HCT116 (cell line): ENCODE data around the gene ARHGAP1.

Source experiments
- ATF3 ChIP-seq: IDR thresholded peaks from 2 replicates; pipeline ENCODE4 v1.6.1; 2012
- CEBPB ChIP-seq: IDR thresholded peaks from 2 replicates; pipeline ENCODE4 v1.6.1; 2012; ENCODE audit warnings: low read depth
- CTCF ChIP-seq, 3 experiments: fragments of 200-600 bp in 1 of 3; sonication (generic) in 1 of 3; IDR thresholded peaks in 2 of 3; conservative IDR thresholded peaks in 1 of 3; 2 replicates each; pipeline ENCODE4 v1.5.1; 2012 to 2017; ENCODE audit warnings: low read depth in 2 of 3, low read length in 2 of 3, antibody characterized with exemption in 1 of 3, borderline replicate concordance in 1 of 3, control low read depth in 1 of 3, mild to moderate bottlenecking in 1 of 3, mixed read lengths in 1 of 3, mixed run types in 1 of 3, moderate library complexity in 1 of 3; ENCODE audit not compliant: insufficient read depth in 1 of 3
- EZH2 ChIP-seq: fragments of 200-600 bp; sonication (generic); IDR thresholded peaks from 2 replicates; pipeline ENCODE4 v1.6.1; 2017; ENCODE audit warnings: antibody characterized with exemption, mixed run types
- EZH2phosphoT487 ChIP-seq: fragments of 200-600 bp; IDR thresholded peaks from 2 replicates; pipeline ENCODE4 v1.6.1; 2018; ENCODE audit warnings: antibody characterized with exemption, borderline replicate concordance
- JUND ChIP-seq: IDR thresholded peaks from 2 replicates; pipeline ENCODE4 v1.6.1; 2012
- POLR2A ChIP-seq: IDR thresholded peaks from 2 replicates; pipeline ENCODE4 v1.7.0; 2011; ENCODE audit warnings: borderline replicate concordance; ENCODE audit not compliant: insufficient read depth, insufficient read length; ENCODE audit errors: extremely low read depth
- POLR2AphosphoS5 ChIP-seq: IDR thresholded peaks from 2 replicates; pipeline ENCODE4 v1.6.1; 2011; ENCODE audit warnings: mild to moderate bottlenecking, low read depth, low read length, moderate library complexity
- RAD21 ChIP-seq: IDR thresholded peaks from 2 replicates; pipeline ENCODE4 v1.6.1; 2012; ENCODE audit warnings: low read depth, mild to moderate bottlenecking
- SRF ChIP-seq: IDR thresholded peaks from 2 replicates; pipeline ENCODE4 v1.6.1; 2012; ENCODE audit warnings: low read depth
- YY1 ChIP-seq: IDR thresholded peaks from 2 replicates; pipeline ENCODE4 v1.6.1; 2011; ENCODE audit warnings: low read length, low read depth, moderate library complexity, mild to moderate bottlenecking; ENCODE audit not compliant: insufficient replicate concordance; ENCODE audit errors: extremely low read depth
- ZBTB33 ChIP-seq: IDR thresholded peaks from 2 replicates; pipeline ENCODE4 v1.6.1; 2011; ENCODE audit warnings: mild to moderate bottlenecking, low read length, moderate library complexity; ENCODE audit not compliant: insufficient replicate concordance; ENCODE audit errors: extremely low read depth

- TF ChIP-seq RAD21 = no peak
- TF ChIP-seq POLR2A = no peak
- TF ChIP-seq POLR2AphosphoS5 = no peak
- no peak for TF ChIP-seq CTCF (IDR thresholded peaks at IDR 0.05 in 2 of 3, conservative IDR thresholded peaks at IDR 0.05 in 1 of 3; ENCODE audit: borderline replicate concordance in 1 of 3, insufficient read depth in 1 of 3, low read depth in 2 of 3, low read length in 2 of 3)
- no peak for TF ChIP-seq ZBTB33
- no peak for TF ChIP-seq SRF
- TF ChIP-seq YY1 = no peak
- no peak for TF ChIP-seq EZH2
- TF ChIP-seq CEBPB = no peak
- TF ChIP-seq JUND = no peak
- no peak for TF ChIP-seq EZH2phosphoT487
- TF ChIP-seq ATF3 = no peak
Measured at GRCh38 chr11:46710821-46711269, 10.4 kb upstream of the ARHGAP1 start.
